B cell (primary cell): ENCODE data around the gene BFSP1.

Source experiments
- CTCF ChIP-seq: fragments of 200-600 bp; IDR thresholded peaks from one replicate; pipeline ENCODE4 v1.8.0; 2022; ENCODE audit warnings: antibody characterized with exemption, mild to moderate bottlenecking
- EZH2 ChIP-seq: IDR thresholded peaks from 2 replicates; pipeline ENCODE4 v1.6.1; 2012; ENCODE audit warnings: borderline replicate concordance, low read depth, mild to moderate bottlenecking, moderate library complexity, low read length; ENCODE audit not compliant: insufficient read depth, poor library complexity, severe bottlenecking

DNA sequence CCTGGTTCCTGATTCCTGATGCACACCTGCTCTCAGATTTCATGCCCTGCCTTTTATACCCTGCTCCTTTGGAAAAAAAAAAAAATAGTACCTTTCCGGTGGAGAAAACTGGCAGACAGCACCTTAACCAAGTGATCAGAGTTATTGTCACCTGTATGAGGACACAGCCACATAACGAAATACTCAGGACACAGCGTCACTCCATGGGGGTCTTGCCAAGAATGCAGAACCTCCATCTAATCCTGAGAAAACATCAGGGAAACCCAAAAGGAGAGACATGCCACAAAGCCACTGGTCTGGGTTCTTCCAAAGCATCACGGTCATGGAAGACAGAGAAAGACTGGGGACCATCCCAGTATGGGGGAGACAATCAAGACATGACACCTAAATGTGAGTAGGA lies 29.1 kb downstream of the BFSP1 start:
- TF ChIP-seq CTCF, result no peak
- TF ChIP-seq EZH2, result no peak
